H9 (cell line): ENCODE data around the gene GATA5. TPM values are rescaled to one million over a fixed set of nuclear protein-coding genes. Genes with fewer than 3 reads are reported as not detected.

ENCODE experiments used
- DNase-seq: peaks from one replicate; pipeline ENCODE4 v3.0.0-alpha.2; 2017
- H2AFZ ChIP-seq: one replicate; pipeline ENCODE4 v1.6.1; 2013; ENCODE audit warnings: mild to moderate bottlenecking, low read length, control low read depth, moderate library complexity
- H2AK5ac ChIP-seq: 2 replicates; pipeline ENCODE4 v1.6.1; 2013; ENCODE audit warnings: low read length, control low read depth, mixed read lengths; ENCODE audit not compliant: insufficient read length
- H2BK120ac ChIP-seq: one replicate; pipeline ENCODE4 v1.6.1; 2013; ENCODE audit warnings: low read depth, mild to moderate bottlenecking, low read length, control low read depth, inconsistent platforms; ENCODE audit not compliant: poor library complexity, severe bottlenecking
- H2BK12ac ChIP-seq: 2 replicates; pipeline ENCODE4 v1.6.1; 2013; ENCODE audit warnings: low read length, control low read depth, mixed read lengths, low read depth; ENCODE audit not compliant: insufficient read length
- H2BK15ac ChIP-seq: 2 replicates; pipeline ENCODE4 v1.6.1; 2013; ENCODE audit warnings: low read depth, low read length, control low read depth
- H2BK20ac ChIP-seq: one replicate; pipeline ENCODE4 v1.6.1; 2013; ENCODE audit warnings: low read depth, mild to moderate bottlenecking, low read length, control low read depth, inconsistent platforms; ENCODE audit not compliant: poor library complexity, severe bottlenecking
- H2BK5ac ChIP-seq: 2 replicates; pipeline ENCODE4 v1.6.1; 2013; ENCODE audit warnings: low read length, control low read depth, mixed read lengths; ENCODE audit not compliant: insufficient read length
- H3K14ac ChIP-seq: 2 replicates; pipeline ENCODE4 v1.6.1; 2013; ENCODE audit warnings: low read length, control low read depth; ENCODE audit not compliant: insufficient read depth
- H3K18ac ChIP-seq: 2 replicates; pipeline ENCODE4 v1.6.1; 2013; ENCODE audit warnings: low read depth, mild to moderate bottlenecking, mixed read lengths, low read length, control low read depth; ENCODE audit not compliant: insufficient read length
- H3K23ac ChIP-seq: 2 replicates; pipeline ENCODE4 v1.6.1; 2013; ENCODE audit warnings: low read length, control low read depth, mixed read lengths, low read depth; ENCODE audit not compliant: insufficient read length
- H3K23me2 ChIP-seq: 2 replicates; pipeline ENCODE4 v1.6.1; 2013; ENCODE audit warnings: low read depth, mild to moderate bottlenecking, mixed read lengths, low read length, control low read depth; ENCODE audit not compliant: insufficient read length, poor library complexity, severe bottlenecking
- H3K27ac ChIP-seq: 2 replicates; pipeline ENCODE4 v1.5.1; 2013; ENCODE audit warnings: low read length, control low read depth, mixed read lengths, low read depth; ENCODE audit not compliant: insufficient read length
- H3K27me3 ChIP-seq: 2 replicates; pipeline ENCODE4 v1.6.1; 2013; ENCODE audit warnings: low read length, control low read depth, inconsistent platforms; ENCODE audit not compliant: insufficient read depth
- H3K4ac ChIP-seq: 2 replicates; pipeline ENCODE4 v1.6.1; 2013; ENCODE audit warnings: low read depth, mild to moderate bottlenecking, control low read depth, inconsistent platforms, low read length, moderate library complexity
- H3K4me1 ChIP-seq: 2 replicates; pipeline ENCODE4 v1.6.1; 2013; ENCODE audit warnings: low read length, control low read depth, inconsistent platforms; ENCODE audit not compliant: insufficient read depth
- H3K4me2 ChIP-seq: 2 replicates; pipeline ENCODE4 v1.6.1; 2013; ENCODE audit warnings: low read length, control low read depth, mixed read lengths; ENCODE audit not compliant: insufficient read length, insufficient read depth
- H3K56ac ChIP-seq: 2 replicates; pipeline ENCODE4 v1.6.1; 2013; ENCODE audit warnings: low read depth, mild to moderate bottlenecking, mixed read lengths, low read length, control low read depth; ENCODE audit not compliant: insufficient read length
- H3K79me1 ChIP-seq: 2 replicates; pipeline ENCODE4 v1.6.1; 2013; ENCODE audit warnings: low read depth, mild to moderate bottlenecking, moderate library complexity, low read length, control low read depth, inconsistent platforms; ENCODE audit not compliant: insufficient read depth, poor library complexity, severe bottlenecking
- H3K79me2 ChIP-seq: 2 replicates; pipeline ENCODE4 v1.6.1; 2013; ENCODE audit warnings: low read length, control low read depth, inconsistent platforms; ENCODE audit not compliant: insufficient read depth
- H3K9ac ChIP-seq: 2 replicates; pipeline ENCODE4 v1.6.1; 2013; ENCODE audit warnings: low read length, control low read depth, mixed read lengths; ENCODE audit not compliant: insufficient read length; ENCODE audit errors: extremely low read depth
- H3K9me3 ChIP-seq: one replicate; pipeline ENCODE4 v1.6.1; 2013; ENCODE audit warnings: low read depth, low read length, inconsistent platforms; ENCODE audit not compliant: control insufficient read depth
- H3T11ph ChIP-seq: one replicate; pipeline ENCODE4 v1.6.1; 2013; ENCODE audit warnings: mild to moderate bottlenecking, low read length, control low read depth, inconsistent platforms
- H4K20me1 ChIP-seq: one replicate; pipeline ENCODE4 v1.6.1; 2013; ENCODE audit not compliant: control insufficient read depth, insufficient read length, insufficient read depth
- H4K5ac ChIP-seq: 2 replicates; pipeline ENCODE4 v1.6.1; 2013; ENCODE audit warnings: low read depth, mild to moderate bottlenecking, mixed read lengths, low read length, control low read depth; ENCODE audit not compliant: insufficient read length
- H4K8ac ChIP-seq: replicated peaks from 2 replicates; pipeline ENCODE4 v1.6.1; 2013; ENCODE audit warnings: low read length, control low read depth, mixed read lengths, low read depth; ENCODE audit not compliant: insufficient read length
- H4K91ac ChIP-seq: 2 replicates; pipeline ENCODE4 v1.6.1; 2013; ENCODE audit warnings: low read depth, mild to moderate bottlenecking, moderate library complexity, mixed read lengths, low read length, control low read depth; ENCODE audit not compliant: insufficient read length
- H3K27ac Mint-ChIP-seq, 3 experiments: 2 replicates in 2 of 3; 3 replicates in 1 of 3; pipeline ENCODE4 v1.8.0; 2020 to 2021; ENCODE audit warnings: mixed read lengths in 3 of 3, mild to moderate bottlenecking in 1 of 3, moderate library complexity in 1 of 3
- H3K27me3 Mint-ChIP-seq: 2 replicates; pipeline ENCODE4 v1.8.0; 2021; ENCODE audit warnings: low read depth, mild to moderate bottlenecking, moderate library complexity, mixed read lengths
- H3K36me3 Mint-ChIP-seq, 3 experiments: 2 replicates in 2 of 3; 3 replicates in 1 of 3; pipeline ENCODE4 v1.8.0; 2020 to 2021; ENCODE audit warnings: low read depth in 3 of 3, mixed read lengths in 3 of 3; ENCODE audit not compliant: insufficient read depth in 1 of 3
- H3K4me1 Mint-ChIP-seq, 2 experiments: 2 replicates each; pipeline ENCODE4 v1.8.0; 2020; ENCODE audit warnings: mixed read lengths in 2 of 2
- H3K4me3 Mint-ChIP-seq, 2 experiments: 2 replicates in 1 of 2; 3 replicates in 1 of 2; pipeline ENCODE4 v1.8.0; 2020 to 2021; ENCODE audit warnings: mild to moderate bottlenecking in 2 of 2, mixed read lengths in 2 of 2, moderate library complexity in 1 of 2
- H3K9me3 Mint-ChIP-seq, 2 experiments: 2 replicates in 1 of 2; 3 replicates in 1 of 2; pipeline ENCODE4 v1.8.0; 2020; ENCODE audit warnings: mild to moderate bottlenecking in 2 of 2, mixed read lengths in 2 of 2, moderate library complexity in 1 of 2
- CTCF ChIP-seq: fragments of 200-600 bp; sonication (generic); conservative IDR thresholded peaks from 3 replicates; pipeline ENCODE4 v1.8.0; 2021; ENCODE audit warnings: antibody characterized with exemption, mild to moderate bottlenecking
- WGBS: extraction: QIAGEN DNeasy Blood & Tissue Kit; methylation state at CpG from one replicate; pipeline ENCODE4 v1.1.7; 2013; ENCODE audit warnings: missing lambda C conversion rate, low lambda C conversion rate, mixed read lengths; ENCODE audit not compliant: insufficient read length; ENCODE audit errors: extremely low coverage; 5-methylcytosine and 5-hydroxymethylcytosine counted together
- total RNA-seq: library from RNA; stranded (reverse); gene quantifications from 2 replicates; pipeline ENCODE4 v1.2.1, GENCODE V29; 2021

Gene GATA5
- total RNA-seq, 1 experiment from 2014 or later: 0.24 TPM

DNA sequence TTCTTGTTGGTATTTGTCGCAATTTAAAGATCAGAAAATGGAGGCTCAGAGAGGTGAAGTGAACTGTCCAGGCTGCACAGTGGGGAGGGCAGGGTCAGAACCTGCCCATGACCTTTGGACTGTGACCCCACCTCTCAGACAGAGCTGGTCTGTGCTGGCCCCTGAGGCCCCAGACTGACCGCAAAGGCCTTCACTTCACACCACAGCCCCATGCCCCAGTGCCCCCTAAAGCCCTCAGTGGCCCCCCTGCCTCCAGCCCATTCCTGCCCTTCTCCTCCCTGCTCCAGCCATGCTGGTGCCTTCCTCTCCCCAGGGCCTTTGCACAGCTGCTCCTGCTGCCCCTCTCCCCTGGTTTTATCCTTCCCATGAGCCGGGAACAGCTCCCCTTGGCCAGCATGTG lies 39.1 kb downstream of the GATA5 start:
- Histone ChIP-seq H2BK5ac (no peak overlapping the region), H2BK120ac (no peak overlapping the region), H3K23ac (no peak overlapping the region), H3T11ph (no peak overlapping the region), H3K9me3 (no peaks in the 10 kb centered on the region), H3K4me2 (no peak overlapping the region), H2AK5ac (no peak overlapping the region), H4K91ac (no peak overlapping the region), H3K27ac (no peak overlapping the region), H3K79me2 (no peaks in the 10 kb centered on the region), H3K14ac (no peak overlapping the region), H3K4me1 (no peaks in the 10 kb centered on the region), H2BK15ac (no peak overlapping the region), H2BK12ac (no peak overlapping the region), H4K8ac (no peak overlapping the region), H2BK20ac (no peak overlapping the region), H2AFZ (no peak overlapping the region), H3K9ac (no peak overlapping the region), H3K79me1 (no peaks in the 10 kb centered on the region), H4K5ac (no peak overlapping the region), H3K56ac (no peak overlapping the region), H3K27me3 (no peaks in the 10 kb centered on the region), H3K4ac (no peak overlapping the region), H3K23me2 (no peaks in the 10 kb centered on the region), H4K20me1 (no peaks in the 10 kb centered on the region), H3K18ac (no peak overlapping the region)
- no peak overlapping the region for H3K27ac Mint-ChIP-seq
- no peak for TF ChIP-seq CTCF
- H3K4me3 Mint-ChIP-seq: no peak overlapping the region
- peaks cover 0 to 2% of the 10 kb centered on the region in 2 experiments; a peak in 1 of 5 replicates for H3K9me3 Mint-ChIP-seq
- H3K4me1 Mint-ChIP-seq: peaks cover 0 to 5% of the 10 kb centered on the region in 2 experiments; a peak in 3 of 4 replicates
- DNase-seq: no peak
- H3K27me3 Mint-ChIP-seq: peaks cover 50% of the 10 kb centered on the region
- WGBS: no CpG with 5 or more reads among the region's 3 CpGs
- no peaks in the 10 kb centered on the region for H3K36me3 Mint-ChIP-seq
